Smooth muscle cell of the brain vasculature (primary cell): Measurements from ENCODE around the gene RC3H1.
"Not testable (repeated sequence)": the region's sequence is repeated elsewhere in the genome, so short reads cannot be mapped to it uniquely, and the experiment has no call there.

Source experiments
- DNase-seq: peaks from one replicate; pipeline ENCODE4 v3.0.0-alpha.2; 2012; ENCODE audit warnings: low read depth, low spot score

RC3H1 gene

DNA sequence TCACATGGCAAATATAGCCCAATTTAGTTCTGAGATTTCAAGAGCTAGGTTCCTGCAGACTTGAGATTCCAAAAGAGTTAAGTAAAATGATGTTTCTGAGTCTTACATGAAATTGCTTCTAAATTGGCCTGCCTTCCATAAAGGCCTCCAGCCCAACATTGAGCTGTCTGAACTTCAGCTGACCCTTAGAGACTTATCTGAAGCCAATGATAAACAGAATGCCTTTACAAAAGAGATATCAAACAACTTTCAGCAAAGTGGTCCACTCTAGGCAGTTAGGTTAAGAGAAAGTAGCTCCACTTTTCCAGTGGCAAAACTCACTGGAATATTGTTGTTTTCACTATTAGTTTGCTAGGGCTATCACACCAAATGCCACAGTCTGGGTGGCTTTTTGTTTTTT lies 6.3 kb upstream of the RC3H1 start:
- no peak for DNase-seq

- DNase-seq: no peak
Observed at GRCh38 chr1:174023440-174023839, 1.3 kb upstream of the RC3H1 start.

- DNase-seq: no peak
Observed at GRCh38 chr1:174022976-174023277, 770 bp upstream of the RC3H1 start.

- no peak for DNase-seq
Observed at GRCh38 chr1:174021591-174022079, 522 bp downstream of the RC3H1 start.

DNA sequence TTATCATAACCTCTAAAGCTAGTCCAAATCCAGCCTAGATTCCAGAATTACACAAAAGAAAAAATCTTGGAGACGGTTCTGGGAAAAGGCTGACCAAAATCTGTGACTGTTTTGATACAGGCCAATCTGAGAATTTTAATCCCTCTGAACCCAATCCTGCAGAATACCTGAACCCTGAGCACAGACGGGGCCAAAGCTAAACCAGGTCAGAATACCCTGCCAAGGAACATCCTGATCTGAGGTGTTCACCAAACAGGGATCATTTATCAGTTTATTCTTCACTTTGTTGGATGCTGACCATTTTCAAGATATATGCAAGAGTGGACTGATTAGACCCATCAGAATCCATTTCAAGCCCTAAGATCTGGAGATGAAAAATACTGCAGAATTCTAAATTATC lies 3.6 kb downstream of the RC3H1 start:
- no peak for DNase-seq

DNA sequence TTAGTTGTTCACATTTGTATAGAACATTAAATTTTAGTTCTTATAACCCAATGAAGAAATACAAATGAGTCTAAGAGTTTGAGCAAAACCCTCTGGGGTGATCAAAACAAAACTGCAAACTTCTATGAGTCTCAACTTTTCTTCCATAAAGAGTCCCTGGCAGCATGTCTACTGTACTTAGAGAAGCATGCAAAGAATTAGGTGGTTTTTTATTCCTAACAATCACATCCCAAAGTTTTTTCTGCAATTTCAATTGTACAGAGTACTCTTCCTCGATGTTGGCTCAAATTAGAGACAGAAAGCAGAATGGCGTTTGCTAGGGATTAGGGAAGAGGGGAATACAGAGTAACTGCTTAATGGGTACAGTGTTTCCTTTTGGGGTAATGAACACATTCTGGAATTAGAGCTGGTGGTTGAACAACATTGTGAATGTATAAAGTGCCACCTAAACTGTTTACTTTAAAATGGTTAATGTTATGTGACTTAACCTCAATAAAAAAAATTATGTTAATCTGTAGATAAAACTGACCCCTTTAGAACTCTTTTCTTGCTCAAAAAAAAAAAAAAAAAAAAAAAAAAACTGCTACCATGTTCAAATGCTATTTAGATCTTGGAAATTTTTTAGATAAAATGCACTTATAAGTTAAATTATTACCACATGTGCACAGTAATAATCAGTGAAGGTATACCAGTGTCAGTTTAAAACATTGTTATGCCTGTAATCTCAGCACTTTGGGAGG lies 4.8 kb downstream of the RC3H1 start:
- DNase-seq: no peak

GRCh38 chr1:174013864-174014418 lies 8.2 kb downstream of the RC3H1 start:
- no peak for DNase-seq

DNA sequence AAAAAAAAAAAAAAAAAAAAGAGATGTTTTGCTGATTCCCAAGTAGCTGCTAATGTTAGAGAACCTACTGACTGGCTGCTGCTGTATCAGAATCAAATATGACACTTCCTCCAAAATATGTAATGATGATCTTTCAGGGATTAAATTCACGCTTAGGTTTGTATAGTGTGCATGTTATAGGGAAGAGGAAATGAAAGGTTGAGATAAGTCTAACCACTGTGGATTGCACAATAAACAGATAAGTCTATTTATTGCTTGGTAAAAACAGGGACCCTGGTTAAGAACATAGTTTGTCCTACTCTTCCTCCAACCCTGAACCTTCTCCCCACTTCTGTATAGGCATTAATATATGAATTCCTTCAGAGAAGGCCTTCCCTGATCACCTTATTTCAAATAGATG lies 13.2 kb downstream of the RC3H1 start:
- no peak for DNase-seq

- DNase-seq: no peak
Observed at GRCh38 chr1:174008269-174008668, 13.9 kb downstream of the RC3H1 start.

GRCh38 chr1:174007851-174008250 lies 14.3 kb downstream of the RC3H1 start:
- no peak for DNase-seq

DNA sequence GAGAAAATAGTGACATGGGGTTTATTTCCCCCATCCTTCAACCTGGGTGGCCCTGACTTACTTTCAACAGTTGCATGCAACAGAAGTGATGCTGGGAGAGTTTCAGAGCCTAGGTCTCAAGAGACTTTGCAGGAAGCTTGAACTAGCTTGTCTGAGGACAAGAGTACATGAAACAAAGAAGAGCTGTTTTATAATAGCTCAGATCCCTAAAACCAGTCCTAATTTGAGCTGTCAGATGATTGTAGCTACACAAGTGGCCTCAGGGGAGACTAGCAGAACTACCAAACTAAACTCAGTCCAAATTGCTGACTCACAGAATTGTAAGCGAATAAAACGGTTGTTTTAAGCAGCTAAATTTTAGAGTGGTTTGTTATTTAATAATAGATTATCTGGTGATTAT lies 17.1 kb downstream of the RC3H1 start:
- DNase-seq: no peak

- no peak for DNase-seq
Observed at GRCh38 chr1:174003867-174004266, 18.3 kb downstream of the RC3H1 start.

DNA sequence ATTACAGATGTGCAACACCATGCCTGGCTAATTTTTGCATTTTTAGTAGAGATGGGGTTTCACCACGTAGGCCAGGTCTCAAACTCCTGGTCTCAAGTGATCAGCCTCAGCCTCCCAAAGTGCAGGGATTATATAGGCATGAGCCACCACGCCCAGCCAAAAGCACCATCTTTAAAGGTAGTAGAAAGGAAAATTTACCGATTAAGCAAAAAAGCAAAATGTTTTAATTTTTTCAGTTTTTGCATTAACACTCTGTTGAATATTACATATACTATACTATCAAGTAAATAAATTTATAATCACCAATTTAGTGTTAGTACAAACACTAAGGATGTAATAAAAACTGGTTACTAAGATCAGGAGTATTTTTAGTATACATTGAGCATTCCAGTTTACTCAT lies 20.6 kb downstream of the RC3H1 start:
- no peak for DNase-seq

DNA sequence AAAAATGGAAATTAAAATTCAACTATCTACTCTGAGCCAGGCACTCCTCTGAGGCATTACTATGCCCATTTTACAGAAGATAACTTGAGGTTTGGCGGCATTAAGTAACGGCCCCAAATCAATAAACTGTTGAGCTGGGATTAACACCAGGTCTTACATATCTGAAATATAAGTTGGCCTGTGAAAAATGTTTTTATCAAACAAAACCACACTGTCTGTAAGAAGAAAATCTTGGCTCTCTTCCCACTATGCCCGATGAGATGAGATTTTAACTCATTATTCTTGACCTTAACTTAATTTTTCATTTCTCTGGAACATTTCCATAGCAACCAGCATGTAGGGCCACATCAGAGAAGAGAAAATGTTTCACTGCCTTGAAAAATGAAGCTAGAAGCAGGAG lies 21.8 kb downstream of the RC3H1 start:
- no peak for DNase-seq

GRCh38 chr1:173997791-173998190 lies 24.4 kb downstream of the RC3H1 start:
- no peak for DNase-seq

- DNase-seq: no peak
Observed at GRCh38 chr1:173996995-173997394, 25.2 kb downstream of the RC3H1 start.

DNA sequence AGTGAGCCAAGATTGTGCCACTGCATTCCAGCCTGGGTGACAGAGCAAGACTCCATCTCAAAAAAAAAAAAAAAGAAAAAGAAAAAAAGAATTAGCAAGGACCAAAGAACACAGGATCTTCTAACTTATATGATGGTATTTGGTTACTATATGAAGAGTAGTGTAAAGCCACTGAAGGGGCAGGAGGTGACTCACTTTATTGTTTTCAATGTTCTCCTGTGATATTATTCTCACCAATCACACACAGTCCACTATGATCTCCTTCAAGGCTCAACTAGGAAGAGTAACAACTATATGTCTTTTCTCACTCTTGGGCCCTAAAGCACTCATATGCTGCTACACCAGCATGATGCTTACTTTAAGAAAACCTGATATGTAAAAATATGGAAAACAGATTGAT lies 26.7 kb downstream of the RC3H1 start:
- no peak for DNase-seq

DNA sequence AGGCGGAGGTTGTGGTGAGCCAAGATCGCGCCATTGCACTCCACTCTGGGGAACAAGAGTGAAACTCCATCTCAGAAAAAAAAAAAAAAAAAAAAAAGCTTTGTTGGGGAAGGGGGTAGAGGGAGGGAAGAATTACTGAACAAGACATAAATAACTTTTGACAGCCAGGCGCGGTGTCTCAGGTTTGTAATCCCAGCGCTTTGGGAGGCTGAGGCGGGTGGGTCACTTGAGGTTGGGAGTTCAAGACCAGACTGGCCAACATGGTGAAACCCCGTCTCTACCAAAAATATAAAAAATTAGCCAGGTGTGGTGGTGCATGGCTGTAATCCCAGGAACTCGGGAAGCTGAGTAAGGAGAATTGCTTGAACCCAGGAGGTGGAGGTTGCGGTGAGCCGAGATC lies 28.2 kb downstream of the RC3H1 start:
- not testable (repeated sequence) for DNase-seq

- no peak for DNase-seq
Observed at GRCh38 chr1:173988068-173988467, 34.1 kb downstream of the RC3H1 start.

DNA sequence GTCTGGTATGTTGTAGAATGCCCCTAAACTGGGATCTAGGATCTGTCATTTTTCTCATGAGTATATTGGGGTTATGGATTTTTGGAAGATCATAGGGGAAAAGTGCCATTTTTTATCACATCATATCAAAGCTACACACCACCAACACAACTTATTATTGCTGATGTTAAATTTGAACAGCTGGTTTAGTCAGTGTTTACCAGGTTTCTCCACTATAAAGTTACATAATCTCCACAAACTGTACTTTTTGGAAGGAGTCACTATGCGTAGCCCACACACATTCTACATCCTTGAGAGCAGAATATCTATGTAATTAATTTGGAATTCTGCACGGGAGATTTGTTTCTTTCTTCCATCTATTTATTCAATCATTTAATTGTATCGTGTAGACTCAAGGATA lies 35.2 kb downstream of the RC3H1 start:
- DNase-seq: no peak

- DNase-seq: no peak
Observed at GRCh38 chr1:173970252-173970651, 51.9 kb downstream of the RC3H1 start.

GRCh38 chr1:173965896-173966295 lies 56.3 kb downstream of the RC3H1 start:
- DNase-seq: not testable (repeated sequence)

DNA sequence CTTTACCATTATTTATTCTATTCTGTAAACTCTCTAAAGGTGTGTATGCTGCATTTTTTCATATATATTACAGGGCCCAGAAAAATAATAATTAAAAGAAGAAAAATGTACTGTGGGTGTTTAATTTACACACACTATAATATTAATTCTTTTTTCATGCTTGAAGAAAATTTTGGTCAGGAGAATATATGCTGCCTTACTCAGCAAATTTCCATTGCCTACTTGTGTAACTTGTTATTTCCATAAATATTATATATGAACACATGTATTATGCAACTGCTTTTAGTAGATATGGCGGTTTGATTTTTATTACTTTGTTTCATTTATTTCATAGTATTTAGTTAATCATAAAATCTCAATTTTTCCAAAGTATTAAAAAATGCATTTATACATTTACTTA lies 58.7 kb downstream of the RC3H1 start:
- no peak for DNase-seq

DNA sequence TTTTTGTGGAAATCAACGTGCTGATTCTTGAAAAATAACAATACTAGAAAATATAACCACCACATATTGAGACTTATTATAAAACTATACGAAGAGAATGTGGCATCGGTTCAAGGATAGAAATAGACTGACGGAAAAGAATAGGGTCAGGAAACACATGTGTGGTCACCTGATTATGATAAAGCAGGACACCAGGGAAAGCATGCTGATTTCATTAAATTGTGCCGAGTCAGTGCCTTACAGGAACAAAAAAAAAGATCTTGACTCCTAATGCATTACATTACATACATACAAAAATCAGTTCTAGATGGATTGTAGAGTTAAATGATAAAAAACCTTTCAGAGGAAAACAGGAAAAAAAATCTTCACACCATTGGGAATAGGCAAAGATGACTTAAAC lies 61.5 kb downstream of the RC3H1 start:
- no peak for DNase-seq
